ENCODE measurements around the gene NCEH1. TPM values are rescaled to one million over a fixed set of nuclear protein-coding genes. Genes with fewer than 3 reads are reported as not detected.
A peak's percentile ranks its signal among the peaks of the same experiment; 100 is the strongest.
"Not testable (repeated sequence)": the region's sequence is repeated elsewhere in the genome, so short reads cannot be mapped to it uniquely, and the experiment has no call there.

The NCEH1 gene
- total RNA-seq, 1 donor from 2014 or later: 6.5 TPM

- Mint-ChIP-seq H3K4me3 (ENCODE audit: unreplicated experiment) (no peak overlapping the region), H3K36me3 (ENCODE audit: low read depth) (no peaks in the 10 kb centered on the region), H3K4me1 (ENCODE audit: low read depth) (peaks cover 34% of the 10 kb centered on the region), H3K27me3 (ENCODE audit: low read depth) (no peaks in the 10 kb centered on the region), H3K9me3 (ENCODE audit: low read depth) (no peaks in the 10 kb centered on the region), H3K27ac (ENCODE audit: unreplicated experiment) (no peak overlapping the region)
- DNase-seq (ENCODE audit: low spot score): no peak
- peak; percentile 94 for TF ChIP-seq CTCF (IDR thresholded peaks at IDR 0.05)
These were observed 35.2 kb downstream of the NCEH1 start for GRCh38 chr3:172675441-172676193.

- no peak overlapping the region for H3K4me3 Mint-ChIP-seq (ENCODE audit: unreplicated experiment)
- no peak for DNase-seq (ENCODE audit: low spot score)
- no peaks in the 10 kb centered on the region for H3K27me3 Mint-ChIP-seq (ENCODE audit: low read depth)
- TF ChIP-seq CTCF (IDR thresholded peaks at IDR 0.05): peak; percentile 94
- H3K27ac Mint-ChIP-seq (ENCODE audit: unreplicated experiment): no peak overlapping the region
- H3K9me3 Mint-ChIP-seq (ENCODE audit: low read depth): no peaks in the 10 kb centered on the region
- H3K36me3 Mint-ChIP-seq (ENCODE audit: low read depth): no peaks in the 10 kb centered on the region
- peaks cover 45% of the 10 kb centered on the region for H3K4me1 Mint-ChIP-seq (ENCODE audit: low read depth)
These were observed 37.6 kb downstream of the NCEH1 start for GRCh38 chr3:172673210-172673679.

- no peak overlapping the region for H3K4me3 Mint-ChIP-seq (ENCODE audit: unreplicated experiment)
- H3K9me3 Mint-ChIP-seq (ENCODE audit: low read depth): no peaks in the 10 kb centered on the region
- H3K4me1 Mint-ChIP-seq (ENCODE audit: low read depth): peaks cover 24% of the 10 kb centered on the region
- H3K27ac Mint-ChIP-seq (ENCODE audit: unreplicated experiment): no peak overlapping the region
- TF ChIP-seq CTCF (IDR thresholded peaks at IDR 0.05): no peak
- H3K27me3 Mint-ChIP-seq (ENCODE audit: low read depth): no peaks in the 10 kb centered on the region
- no peak for DNase-seq (ENCODE audit: low spot score)
- peaks cover 5% of the 10 kb centered on the region for H3K36me3 Mint-ChIP-seq (ENCODE audit: low read depth)
These were observed 41.8 kb downstream of the NCEH1 start for GRCh38 chr3:172669021-172669420.

GRCh38 chr3:172666873-172667694, 43.8 kb downstream of the NCEH1 start:
- Mint-ChIP-seq H3K4me1 (ENCODE audit: low read depth) (peaks cover 17% of the 10 kb centered on the region), H3K27ac (ENCODE audit: unreplicated experiment) (no peak overlapping the region), H3K36me3 (ENCODE audit: low read depth) (peaks cover 5% of the 10 kb centered on the region), H3K4me3 (ENCODE audit: unreplicated experiment) (no peak overlapping the region), H3K9me3 (ENCODE audit: low read depth) (no peaks in the 10 kb centered on the region), H3K27me3 (ENCODE audit: low read depth) (no peaks in the 10 kb centered on the region)
- TF ChIP-seq CTCF (IDR thresholded peaks at IDR 0.05): peak; percentile 91
- DNase-seq (ENCODE audit: low spot score): no peak

GRCh38 chr3:172666181-172666872, 44.5 kb downstream of the NCEH1 start:
- Mint-ChIP-seq H3K27me3 (ENCODE audit: low read depth) (no peaks in the 10 kb centered on the region), H3K27ac (ENCODE audit: unreplicated experiment) (no peak overlapping the region), H3K4me3 (ENCODE audit: unreplicated experiment) (no peak overlapping the region), H3K36me3 (ENCODE audit: low read depth) (peaks cover 5% of the 10 kb centered on the region), H3K9me3 (ENCODE audit: low read depth) (no peaks in the 10 kb centered on the region), H3K4me1 (ENCODE audit: low read depth) (peaks cover 17% of the 10 kb centered on the region)
- DNase-seq (ENCODE audit: low spot score): no peak
- no peak for TF ChIP-seq CTCF (IDR thresholded peaks at IDR 0.05)

- DNase-seq (ENCODE audit: low spot score); H3K36me3 Mint-ChIP-seq (ENCODE audit: low read depth); H3K4me3 Mint-ChIP-seq (ENCODE audit: unreplicated experiment); H3K27ac Mint-ChIP-seq (ENCODE audit: unreplicated experiment); H3K27me3 Mint-ChIP-seq (ENCODE audit: low read depth); H3K9me3 Mint-ChIP-seq (ENCODE audit: low read depth): not testable (repeated sequence)
- H3K4me1 Mint-ChIP-seq (ENCODE audit: low read depth): peaks cover 17% of the 10 kb centered on the region
These were observed 45.4 kb downstream of the NCEH1 start for GRCh38 chr3:172665510-172665909.

DNA sequence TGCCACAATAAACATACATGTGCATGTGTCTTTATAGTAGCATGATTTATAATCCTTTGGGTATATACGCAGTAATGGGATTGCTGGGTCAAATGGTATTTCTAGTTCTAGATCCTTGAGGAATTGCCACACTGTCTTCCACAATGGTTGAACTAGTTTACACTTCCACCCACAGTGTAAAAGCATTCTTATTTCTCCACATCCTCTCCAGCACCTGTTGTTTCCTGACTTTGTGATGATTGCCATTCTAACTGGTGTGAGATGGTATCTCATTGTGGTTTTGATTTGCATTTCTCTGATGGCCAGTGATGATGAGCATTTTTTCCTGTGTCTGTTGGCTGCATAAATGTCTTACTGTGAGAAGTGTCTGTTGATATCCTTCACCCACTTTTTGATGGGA, 50.4 kb downstream of the NCEH1 start:
- not testable (repeated sequence) for H3K4me3 Mint-ChIP-seq (ENCODE audit: unreplicated experiment); H3K27me3 Mint-ChIP-seq (ENCODE audit: low read depth); H3K27ac Mint-ChIP-seq (ENCODE audit: unreplicated experiment); H3K9me3 Mint-ChIP-seq (ENCODE audit: low read depth); H3K4me1 Mint-ChIP-seq (ENCODE audit: low read depth); H3K36me3 Mint-ChIP-seq (ENCODE audit: low read depth); DNase-seq (ENCODE audit: low spot score)
